Measurements from ENCODE around the gene TMEM132A. TPM values are rescaled to one million over a fixed set of nuclear protein-coding genes. Genes with fewer than 3 reads are reported as not detected.

Gene TMEM132A
- total RNA-seq, 3 donors from 2014 or later, result 3.9 to 11.8 (median 8.5) TPM

DNA sequence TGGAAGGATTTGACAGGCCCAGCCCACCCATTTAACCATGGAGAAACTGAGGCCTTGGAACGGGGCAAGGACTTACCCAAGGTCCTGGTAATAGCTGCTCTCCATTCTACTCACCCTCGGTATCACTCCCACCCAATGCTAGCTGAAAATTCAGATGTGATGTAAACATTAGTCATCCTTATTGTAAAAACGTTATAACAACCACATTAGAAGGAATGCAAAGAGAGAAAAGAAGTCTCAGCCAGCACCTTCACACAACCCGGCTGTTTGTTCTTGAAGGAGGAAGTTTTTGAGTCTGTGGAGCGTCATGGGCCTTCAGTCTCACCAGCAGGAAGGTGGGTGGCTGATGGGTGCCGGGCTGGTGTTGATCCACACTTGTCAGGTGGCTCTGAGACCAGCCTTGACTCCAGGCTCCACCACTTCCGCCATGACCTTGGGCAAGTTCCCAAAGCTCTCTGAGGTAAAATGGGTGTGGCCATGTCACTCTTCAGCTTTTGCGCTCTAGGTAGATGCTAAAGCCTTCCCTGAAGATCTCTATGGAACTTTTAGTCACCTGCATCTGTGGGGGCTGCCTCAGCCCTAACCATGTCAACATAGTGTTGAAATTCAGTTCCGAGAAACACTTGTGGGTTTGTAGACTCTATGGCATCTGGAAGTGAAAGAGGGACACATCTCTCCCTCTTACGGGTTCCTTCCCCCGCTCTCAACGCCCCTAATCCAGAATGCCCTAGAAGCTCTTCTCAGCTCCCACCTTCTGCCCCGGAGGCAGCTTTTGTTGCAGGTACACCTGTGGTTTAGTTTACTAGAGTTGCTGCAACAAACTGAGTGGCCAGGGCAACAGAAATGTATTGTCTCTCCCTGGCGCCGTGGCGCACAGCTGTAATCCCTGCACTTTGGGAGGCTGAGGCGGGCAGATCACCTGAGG, 62.0 kb downstream of the TMEM132A start:
- H3K4me3 ChIP-seq, result no peak overlapping the region
- no peaks in the 10 kb centered on the region for H3K36me3 ChIP-seq (ENCODE audit: low read depth)
- TF ChIP-seq, protein P1, sequence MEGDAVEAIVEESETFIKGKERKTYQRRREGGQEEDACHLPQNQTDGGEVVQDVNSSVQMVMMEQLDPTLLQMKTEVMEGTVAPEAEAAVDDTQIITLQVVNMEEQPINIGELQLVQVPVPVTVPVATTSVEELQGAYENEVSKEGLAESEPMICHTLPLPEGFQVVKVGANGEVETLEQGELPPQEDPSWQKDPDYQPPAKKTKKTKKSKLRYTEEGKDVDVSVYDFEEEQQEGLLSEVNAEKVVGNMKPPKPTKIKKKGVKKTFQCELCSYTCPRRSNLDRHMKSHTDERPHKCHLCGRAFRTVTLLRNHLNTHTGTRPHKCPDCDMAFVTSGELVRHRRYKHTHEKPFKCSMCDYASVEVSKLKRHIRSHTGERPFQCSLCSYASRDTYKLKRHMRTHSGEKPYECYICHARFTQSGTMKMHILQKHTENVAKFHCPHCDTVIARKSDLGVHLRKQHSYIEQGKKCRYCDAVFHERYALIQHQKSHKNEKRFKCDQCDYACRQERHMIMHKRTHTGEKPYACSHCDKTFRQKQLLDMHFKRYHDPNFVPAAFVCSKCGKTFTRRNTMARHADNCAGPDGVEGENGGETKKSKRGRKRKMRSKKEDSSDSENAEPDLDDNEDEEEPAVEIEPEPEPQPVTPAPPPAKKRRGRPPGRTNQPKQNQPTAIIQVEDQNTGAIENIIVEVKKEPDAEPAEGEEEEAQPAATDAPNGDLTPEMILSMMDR (IDR thresholded peaks at IDR 0.05), result no peak
- peak; percentile 60 to 87 (median 69) for DNase-seq
- intact Hi-C loops (cut with DNase I, micrococcal nuclease), result no loop called here
- no peaks in the 10 kb centered on the region for H3K4me1 ChIP-seq (ENCODE audit: low read depth)
- peak; percentile 89 for ATAC-seq
- no peaks in the 10 kb centered on the region for H3K9me3 ChIP-seq

Other genes with a start within 250 kb of the TMEM132A start
- 10 to 100 TPM; 11.5 to 36.2 (median 18.4) TPM for gene MS4A8, start 224.8 kb upstream of the TMEM132A start, total RNA-seq
- gene MS4A18, start 199.7 kb upstream of the TMEM132A start, total RNA-seq, result not detected
- gene MS4A15, start 167.6 kb upstream of the TMEM132A start, total RNA-seq, result under 1 TPM in 1 of 3 donors, not detected in 2; 0.38 TPM
- 1 to 10 TPM in 1 of 3 donors, not detected in 2; 1.2 TPM for gene MS4A10, start 139.1 kb upstream of the TMEM132A start, total RNA-seq
- gene CCDC86, start 82.3 kb upstream of the TMEM132A start, total RNA-seq, result 10 to 100 TPM in 2 of 3 donors, 1 to 10 TPM in 1; 8.8 to 14.9 (median 14.7) TPM
- gene PTGDR2, start 68.5 kb upstream of the TMEM132A start, total RNA-seq, result 1 to 10 TPM; 1.8 to 3.4 (median 2.6) TPM
- under 1 TPM in 2 of 3 donors, not detected in 1; 0.23 to 0.41 TPM for gene ZP1, start 56.9 kb upstream of the TMEM132A start, total RNA-seq
- 10 to 100 TPM; 61.1 to 74.1 (median 64.6) TPM for gene PRPF19, start 17.9 kb upstream of the TMEM132A start, total RNA-seq
- 10 to 100 TPM; 35.8 to 95.2 (median 46.6) TPM for gene TMEM109, start 10.3 kb upstream of the TMEM132A start, total RNA-seq
- 10 to 100 TPM in 2 of 3 donors, 1 to 10 TPM in 1; 6.2 to 36.8 (median 18.4) TPM for gene SLC15A3, start 27.7 kb downstream of the TMEM132A start, total RNA-seq
- 1 to 10 TPM; 2.3 to 4.3 (median 2.8) TPM for gene CD6, start 47.2 kb downstream of the TMEM132A start, total RNA-seq
- gene CD5, start 178.0 kb downstream of the TMEM132A start, total RNA-seq, result 1 to 10 TPM; 1.2 to 3.4 (median 1.5) TPM
- 10 to 100 TPM; 28.5 to 30.8 (median 28.5) TPM for gene VPS37C, start 237.0 kb downstream of the TMEM132A start, total RNA-seq